Muscle layer of duodenum (tissue), 2 donors: ENCODE results near the gene EFHD2.

Experiments used
- H3K27ac ChIP-seq: one replicate; pipeline ENCODE4 v1.7.0; 2013; ENCODE audit warnings: mild to moderate bottlenecking, low read length
- H3K27me3 ChIP-seq: one replicate; pipeline ENCODE4 v1.7.0; 2013; ENCODE audit warnings: low read depth, mild to moderate bottlenecking, control low read depth, low read length
- H3K36me3 ChIP-seq, 2 donors: one replicate each; pipeline ENCODE4 v1.7.0; 2013; ENCODE audit warnings: low read length in 2 of 2, control low read depth in 1 of 2, mild to moderate bottlenecking in 1 of 2; ENCODE audit not compliant: insufficient read depth in 2 of 2, control insufficient read depth in 1 of 2
- H3K4me1 ChIP-seq, 2 donors: one replicate each; pipeline ENCODE4 v1.7.0; 2013; ENCODE audit warnings: low read length in 2 of 2, mild to moderate bottlenecking in 2 of 2, control low read depth in 1 of 2, moderate library complexity in 1 of 2; ENCODE audit not compliant: insufficient read depth in 2 of 2, control insufficient read depth in 1 of 2
- H3K4me3 ChIP-seq, 2 donors: one replicate each; pipeline ENCODE4 v1.7.0; 2013; ENCODE audit warnings: low read length in 2 of 2, low read depth in 1 of 2, mild to moderate bottlenecking in 1 of 2
- H3K9me3 ChIP-seq, 2 donors: one replicate each; pipeline ENCODE4 v1.7.0; 2013; ENCODE audit warnings: low read length in 2 of 2, control low read depth in 1 of 2, mild to moderate bottlenecking in 1 of 2; ENCODE audit not compliant: control insufficient read depth in 1 of 2
- donor health status: healthy.

The EFHD2 gene

DNA sequence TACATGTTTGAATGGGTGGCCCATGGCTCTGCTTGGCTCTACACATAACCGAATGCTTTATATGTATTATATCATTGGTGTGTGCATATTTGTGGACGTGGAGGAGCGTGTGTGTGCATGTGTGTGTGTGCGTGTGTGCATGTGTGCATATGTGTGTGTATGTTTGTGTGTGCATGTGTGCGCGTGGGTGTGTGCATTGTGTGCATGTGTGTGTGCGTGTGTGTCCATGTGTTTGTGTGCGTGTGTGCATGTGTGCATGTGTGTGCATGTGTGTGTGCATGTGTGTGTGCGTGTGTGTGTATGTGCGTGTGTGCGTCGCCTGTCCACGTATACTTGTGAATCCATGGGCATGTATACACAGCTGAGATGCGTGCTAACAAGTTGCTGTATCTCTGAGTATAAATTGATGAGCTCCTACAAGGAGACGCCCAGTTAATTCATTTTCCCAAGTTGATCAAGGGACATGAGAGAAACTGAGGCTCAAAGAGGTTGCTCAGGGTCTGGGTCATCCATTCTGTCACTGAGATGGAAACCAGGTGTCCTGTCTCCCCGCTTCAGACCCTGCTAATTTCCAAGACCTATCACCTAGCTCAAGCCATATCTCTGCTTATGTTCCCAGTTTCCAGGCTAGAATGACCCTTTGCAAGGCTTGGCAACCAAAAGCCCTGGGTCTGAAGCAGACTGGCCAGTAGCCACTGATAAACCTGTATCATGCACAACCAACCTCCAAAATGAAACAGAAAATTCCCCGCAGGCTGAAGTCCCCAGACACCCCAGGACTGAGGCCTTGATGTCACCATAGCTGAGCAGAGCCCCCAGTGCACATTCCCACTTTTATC, 25.8 kb downstream of the EFHD2 start:
- Histone ChIP-seq H3K27ac (no peak overlapping the region), H3K9me3 (no peaks in the 10 kb centered on the region), H3K27me3 (no peaks in the 10 kb centered on the region), H3K4me1 (no peaks in the 10 kb centered on the region), H3K36me3 (no peaks in the 10 kb centered on the region), H3K4me3 (no peak overlapping the region)

DNA sequence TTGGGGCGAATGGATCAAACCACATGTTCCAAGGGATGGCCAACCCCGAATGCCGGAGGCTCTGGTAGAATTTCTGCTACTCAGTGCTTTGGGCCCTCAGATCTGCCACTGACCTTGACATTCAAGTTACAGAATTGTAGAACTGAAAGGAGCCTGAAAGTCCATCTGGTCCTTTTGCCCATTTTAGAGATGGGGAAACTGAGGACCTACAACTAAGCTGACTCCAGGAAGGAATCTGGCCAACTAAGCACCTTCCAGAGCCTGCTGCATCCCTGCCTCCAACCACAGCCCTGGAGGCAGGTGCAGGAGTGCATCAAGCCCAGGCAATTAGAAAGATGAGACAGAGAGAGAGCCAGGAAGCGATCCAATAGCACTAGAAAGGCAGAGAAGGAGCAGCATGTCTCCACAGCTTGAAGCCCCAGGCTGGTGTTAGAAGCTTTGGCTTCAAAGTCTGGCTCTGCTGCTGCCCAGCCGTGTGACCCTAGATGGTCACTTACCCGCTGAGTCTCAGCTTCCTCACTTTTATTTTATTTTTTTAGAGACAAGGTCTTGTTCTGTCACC, 27.3 kb downstream of the EFHD2 start:
- Histone ChIP-seq H3K9me3 (no peaks in the 10 kb centered on the region), H3K27ac (no peak overlapping the region), H3K27me3 (no peaks in the 10 kb centered on the region), H3K4me3 (no peak overlapping the region), H3K4me1 (no peaks in the 10 kb centered on the region), H3K36me3 (no peaks in the 10 kb centered on the region)

DNA sequence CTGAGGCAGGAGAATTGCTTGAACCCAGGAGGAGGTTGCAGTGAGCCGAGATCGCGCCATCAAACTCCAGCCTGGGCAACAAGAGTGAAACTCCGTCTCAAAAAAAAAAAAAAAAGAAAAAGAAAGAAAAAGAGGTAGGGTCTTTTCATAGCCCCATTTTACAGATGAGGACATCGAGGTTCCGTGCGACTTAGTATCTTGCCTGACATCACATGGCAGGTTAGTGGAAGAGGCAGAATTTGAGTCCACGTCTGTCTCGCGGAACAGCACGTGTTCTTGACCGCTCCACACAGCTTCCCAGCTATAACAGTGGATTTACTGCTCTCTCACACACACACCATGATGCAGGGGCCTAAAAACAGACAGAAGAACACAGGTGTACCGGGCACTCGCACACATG, 29.6 kb downstream of the EFHD2 start:
- Histone ChIP-seq H3K4me1 (no peaks in the 10 kb centered on the region), H3K4me3 (no peak overlapping the region), H3K27ac (no peak overlapping the region), H3K9me3 (no peaks in the 10 kb centered on the region), H3K27me3 (no peaks in the 10 kb centered on the region), H3K36me3 (no peaks in the 10 kb centered on the region)

DNA sequence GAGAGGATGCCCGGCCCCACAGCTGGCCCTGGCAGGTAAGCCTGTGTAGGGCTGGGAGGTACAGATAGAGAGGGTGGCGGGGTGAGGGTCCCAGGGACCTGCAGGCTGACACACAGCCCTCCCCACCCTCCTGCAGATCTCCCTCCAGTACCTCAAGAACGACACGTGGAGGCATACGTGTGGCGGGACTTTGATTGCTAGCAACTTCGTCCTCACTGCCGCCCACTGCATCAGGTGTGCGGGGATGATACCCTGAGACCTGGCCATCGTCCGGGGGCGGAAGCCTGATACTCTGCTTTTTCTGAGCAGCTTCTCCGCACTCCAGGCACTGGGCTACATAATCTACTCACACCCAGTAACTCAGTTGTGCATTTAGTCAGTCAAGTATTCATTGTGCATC, 30.7 kb downstream of the EFHD2 start:
- Histone ChIP-seq H3K4me1 (no peaks in the 10 kb centered on the region), H3K4me3 (no peak overlapping the region), H3K27me3 (no peaks in the 10 kb centered on the region), H3K27ac (no peak overlapping the region), H3K9me3 (no peaks in the 10 kb centered on the region), H3K36me3 (no peaks in the 10 kb centered on the region)

DNA sequence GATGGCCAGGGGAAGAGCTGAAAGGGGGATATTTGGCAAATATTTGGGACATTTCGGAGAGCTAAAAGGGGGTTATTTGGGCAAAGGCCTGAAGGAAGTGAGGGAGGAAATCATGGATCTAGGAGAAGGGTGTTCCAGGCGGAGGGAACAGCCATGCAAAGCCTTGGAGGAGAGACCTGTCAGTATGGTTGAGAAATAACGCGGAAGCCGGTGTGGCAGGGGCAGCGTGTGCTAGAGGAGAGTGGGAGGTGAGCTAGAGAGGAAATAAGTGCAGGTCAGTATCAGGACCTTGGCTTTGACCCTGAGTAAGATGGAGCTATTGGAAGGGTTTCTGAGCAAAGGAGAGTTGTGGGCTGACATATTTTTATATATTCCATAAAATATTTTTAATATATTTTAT, 31.6 kb downstream of the EFHD2 start:
- Histone ChIP-seq H3K9me3 (no peaks in the 10 kb centered on the region), H3K27me3 (no peaks in the 10 kb centered on the region), H3K27ac (no peak overlapping the region)

DNA sequence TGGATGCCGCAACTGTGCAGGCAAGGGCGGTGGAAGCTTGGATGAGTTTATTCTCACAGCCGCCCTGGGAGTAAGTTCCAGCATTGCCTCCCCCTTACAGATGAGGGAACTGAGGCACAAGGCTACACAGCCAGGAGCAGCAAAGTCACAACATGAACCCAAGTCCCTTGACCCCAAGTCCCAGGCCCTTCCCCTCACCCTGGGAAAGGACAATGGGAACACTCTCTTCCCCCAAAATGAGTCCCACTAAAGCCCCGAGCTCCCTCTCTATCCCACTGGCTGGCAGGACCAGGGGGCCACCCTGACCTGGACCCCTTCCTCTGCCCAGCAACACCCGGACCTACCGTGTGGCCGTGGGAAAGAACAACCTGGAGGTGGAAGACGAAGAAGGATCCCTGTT, 32.4 kb downstream of the EFHD2 start:
- H3K27me3 ChIP-seq = no peaks in the 10 kb centered on the region
- no peak overlapping the region for H3K4me3 ChIP-seq
- no peak overlapping the region for H3K27ac ChIP-seq
- H3K4me1 ChIP-seq = no peaks in the 10 kb centered on the region
- no peaks in the 10 kb centered on the region for H3K9me3 ChIP-seq
- H3K36me3 ChIP-seq = no peaks in the 10 kb centered on the region

More for the DNA sequence above, 31.6 kb downstream of the EFHD2 start:
- Histone ChIP-seq H3K4me1 (no peaks in the 10 kb centered on the region), H3K36me3 (no peaks in the 10 kb centered on the region), H3K4me3 (no peak overlapping the region)

DNA sequence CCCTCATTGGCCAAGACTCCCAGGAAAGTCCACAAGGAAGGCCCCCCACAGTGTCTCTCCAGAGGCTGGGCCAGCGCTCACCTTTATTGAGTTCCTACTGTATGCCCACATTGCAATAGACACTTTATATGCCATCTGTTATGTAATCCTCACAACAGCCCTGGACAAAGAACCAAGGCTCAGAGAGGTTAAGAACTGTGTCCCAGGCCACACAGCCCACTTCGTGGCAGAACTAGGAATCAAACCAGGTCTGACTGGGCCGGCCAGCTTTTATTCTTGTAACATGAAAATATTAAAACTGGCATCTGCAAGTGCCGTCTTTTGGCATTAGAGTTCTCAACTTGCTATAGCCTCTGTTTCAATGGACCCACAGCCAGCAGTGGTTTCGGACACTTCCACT, 33.1 kb downstream of the EFHD2 start:
- no peak overlapping the region for H3K27ac ChIP-seq
- H3K4me1 ChIP-seq = no peaks in the 10 kb centered on the region
- no peak overlapping the region for H3K4me3 ChIP-seq
- H3K27me3 ChIP-seq = no peaks in the 10 kb centered on the region
- H3K9me3 ChIP-seq = no peaks in the 10 kb centered on the region
- no peaks in the 10 kb centered on the region for H3K36me3 ChIP-seq

DNA sequence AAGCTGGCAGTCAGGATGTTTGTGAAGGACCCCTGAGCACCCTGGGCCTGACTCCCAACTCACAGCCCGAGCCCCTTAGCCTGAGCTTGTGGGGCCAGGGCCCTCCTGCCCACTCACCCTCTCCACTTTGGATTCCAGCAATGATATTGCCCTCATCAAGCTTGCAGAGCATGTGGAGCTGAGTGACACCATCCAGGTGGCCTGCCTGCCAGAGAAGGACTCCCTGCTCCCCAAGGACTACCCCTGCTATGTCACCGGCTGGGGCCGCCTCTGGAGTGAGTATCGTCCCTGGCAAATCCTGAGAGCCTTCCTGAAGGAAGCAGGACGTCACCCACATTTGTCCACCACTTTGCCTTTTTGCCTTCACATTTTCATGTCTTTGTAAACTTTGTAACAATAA, 33.6 kb downstream of the EFHD2 start:
- H3K9me3 ChIP-seq = no peaks in the 10 kb centered on the region
- H3K27ac ChIP-seq = no peak overlapping the region
- no peaks in the 10 kb centered on the region for H3K36me3 ChIP-seq
- no peaks in the 10 kb centered on the region for H3K4me1 ChIP-seq
- H3K27me3 ChIP-seq = no peaks in the 10 kb centered on the region
- H3K4me3 ChIP-seq = no peak overlapping the region

DNA sequence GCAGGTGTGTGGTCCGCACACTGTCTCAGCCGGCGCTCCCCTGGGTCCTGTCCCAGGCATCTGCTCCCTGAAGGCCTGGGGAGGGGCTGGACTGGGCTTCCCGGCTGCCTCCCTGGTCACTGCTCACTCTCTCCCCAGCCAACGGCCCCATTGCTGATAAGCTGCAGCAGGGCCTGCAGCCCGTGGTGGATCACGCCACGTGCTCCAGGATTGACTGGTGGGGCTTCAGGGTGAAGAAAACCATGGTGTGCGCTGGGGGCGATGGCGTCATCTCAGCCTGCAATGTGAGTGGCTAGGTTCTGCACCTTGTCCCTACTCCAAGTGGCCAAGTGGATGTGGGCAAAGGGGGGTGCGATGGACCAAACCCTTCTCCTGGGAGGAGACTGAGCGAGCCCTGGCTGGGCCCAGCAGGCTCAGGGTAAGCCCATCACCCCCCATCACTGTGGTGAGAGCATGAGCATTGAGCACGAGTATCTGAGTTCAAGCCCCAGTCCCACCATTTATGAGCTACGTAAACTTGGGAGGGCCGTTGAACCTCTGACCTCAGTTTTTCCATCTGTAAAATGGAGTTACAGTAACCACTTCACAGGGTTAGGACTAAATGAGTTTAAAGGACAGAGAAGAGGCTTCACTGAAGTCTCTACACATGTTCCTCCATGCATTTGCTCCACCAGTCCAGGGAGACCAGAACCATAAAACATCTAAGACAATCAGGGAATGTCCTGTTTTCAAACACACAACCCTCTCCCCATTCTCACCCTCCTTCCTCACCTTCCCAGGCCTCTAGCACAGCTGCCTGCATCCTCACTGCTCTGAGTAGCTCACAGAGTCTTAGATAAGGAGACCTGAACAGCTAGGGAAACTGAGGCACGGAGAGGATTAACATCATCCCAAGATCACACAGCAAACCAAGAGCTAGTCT, 35.0 kb downstream of the EFHD2 start:
- Histone ChIP-seq H3K9me3 (no peaks in the 10 kb centered on the region), H3K27ac (no peak overlapping the region), H3K27me3 (no peaks in the 10 kb centered on the region), H3K36me3 (no peaks in the 10 kb centered on the region), H3K4me3 (no peak overlapping the region), H3K4me1 (no peaks in the 10 kb centered on the region)

DNA sequence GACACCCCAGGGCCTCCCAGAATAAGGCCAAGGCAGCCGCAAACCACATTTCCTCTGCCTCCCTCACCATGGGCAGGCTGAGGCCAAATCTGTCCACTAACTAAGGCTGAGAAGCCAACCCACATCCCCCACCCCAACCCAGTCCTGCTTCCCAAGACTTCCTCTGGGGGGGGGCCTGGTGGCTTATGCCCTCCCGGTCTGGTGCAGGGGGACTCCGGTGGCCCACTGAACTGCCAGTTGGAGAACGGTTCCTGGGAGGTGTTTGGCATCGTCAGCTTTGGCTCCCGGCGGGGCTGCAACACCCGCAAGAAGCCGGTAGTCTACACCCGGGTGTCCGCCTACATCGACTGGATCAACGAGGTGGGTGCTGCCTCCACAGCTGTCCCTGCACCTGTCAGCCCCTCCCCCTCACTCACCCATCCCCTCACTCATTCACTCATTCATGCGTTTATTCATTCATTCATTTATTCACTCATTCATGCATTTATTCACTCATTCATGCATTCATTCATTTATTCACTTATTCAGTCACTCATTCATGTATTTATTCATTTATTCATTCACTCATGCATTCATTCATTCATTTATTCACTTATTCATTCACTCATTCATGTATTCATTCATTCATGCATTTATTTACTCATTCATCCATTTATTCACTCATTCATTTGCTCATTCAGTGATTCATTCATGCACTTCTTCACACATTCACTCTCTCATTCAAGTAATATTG, 35.9 kb downstream of the EFHD2 start:
- Histone ChIP-seq H3K9me3 (no peaks in the 10 kb centered on the region), H3K27me3 (no peaks in the 10 kb centered on the region), H3K27ac (no peak overlapping the region), H3K4me3 (no peak overlapping the region), H3K36me3 (no peaks in the 10 kb centered on the region), H3K4me1 (no peaks in the 10 kb centered on the region)

DNA sequence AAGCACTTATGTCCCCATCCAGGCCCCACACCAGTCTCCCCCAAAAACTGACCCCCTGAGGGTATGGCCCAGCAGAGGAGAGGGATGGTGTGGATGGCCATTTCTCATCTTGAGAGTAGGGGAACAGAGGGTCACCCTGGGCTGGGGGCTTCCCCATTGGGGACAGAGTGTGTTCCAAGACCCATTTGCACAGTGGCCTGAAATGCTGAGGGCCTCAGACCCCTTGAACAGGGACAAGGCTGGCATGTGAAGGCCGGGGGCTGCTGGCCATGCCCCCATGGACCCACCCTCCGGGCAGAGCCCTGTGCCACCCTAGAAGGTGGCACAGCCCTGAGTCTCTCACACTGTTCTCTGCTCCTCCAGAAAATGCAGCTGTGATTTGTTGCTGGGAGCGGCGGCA, 36.5 kb downstream of the EFHD2 start:
- Histone ChIP-seq H3K4me3 (no peak overlapping the region), H3K27ac (no peak overlapping the region), H3K4me1 (no peaks in the 10 kb centered on the region), H3K36me3 (no peaks in the 10 kb centered on the region), H3K27me3 (no peaks in the 10 kb centered on the region), H3K9me3 (no peaks in the 10 kb centered on the region)
